NCI-H345 (cell line): ENCODE results near the gene RPL13.
A peak's percentile ranks its signal among the peaks of the same experiment; 100 is the strongest.
"Not testable (repeated sequence)": the region's sequence is repeated elsewhere in the genome, so short reads cannot be mapped to it uniquely, and the experiment has no call there.

Source experiments
- DNase-seq: peaks from one replicate; lab custom pipeline; 2025; lab: John Stamatoyannopoulos, UW

Gene RPL13

GRCh38 chr16:89563639-89564392 lies 3.3 kb downstream of the RPL13 start:
- no peak for DNase-seq

GRCh38 chr16:89564476-89565255 lies 4.2 kb downstream of the RPL13 start:
- DNase-seq, result no peak

DNA sequence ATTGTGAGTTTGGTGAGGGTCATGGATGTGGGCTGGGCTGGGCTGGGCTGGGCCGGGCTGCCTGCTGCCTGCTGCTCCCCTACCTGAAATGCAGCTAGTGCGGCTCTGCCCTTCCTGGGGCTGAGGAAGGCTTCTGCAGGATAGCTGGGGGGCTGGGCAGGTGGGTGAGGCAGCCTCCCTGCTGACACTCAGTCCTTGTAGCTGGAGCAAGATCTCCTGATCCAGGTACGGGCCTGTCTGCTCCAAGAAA lies 4.7 kb downstream of the RPL13 start:
- DNase-seq, result no peak

DNA sequence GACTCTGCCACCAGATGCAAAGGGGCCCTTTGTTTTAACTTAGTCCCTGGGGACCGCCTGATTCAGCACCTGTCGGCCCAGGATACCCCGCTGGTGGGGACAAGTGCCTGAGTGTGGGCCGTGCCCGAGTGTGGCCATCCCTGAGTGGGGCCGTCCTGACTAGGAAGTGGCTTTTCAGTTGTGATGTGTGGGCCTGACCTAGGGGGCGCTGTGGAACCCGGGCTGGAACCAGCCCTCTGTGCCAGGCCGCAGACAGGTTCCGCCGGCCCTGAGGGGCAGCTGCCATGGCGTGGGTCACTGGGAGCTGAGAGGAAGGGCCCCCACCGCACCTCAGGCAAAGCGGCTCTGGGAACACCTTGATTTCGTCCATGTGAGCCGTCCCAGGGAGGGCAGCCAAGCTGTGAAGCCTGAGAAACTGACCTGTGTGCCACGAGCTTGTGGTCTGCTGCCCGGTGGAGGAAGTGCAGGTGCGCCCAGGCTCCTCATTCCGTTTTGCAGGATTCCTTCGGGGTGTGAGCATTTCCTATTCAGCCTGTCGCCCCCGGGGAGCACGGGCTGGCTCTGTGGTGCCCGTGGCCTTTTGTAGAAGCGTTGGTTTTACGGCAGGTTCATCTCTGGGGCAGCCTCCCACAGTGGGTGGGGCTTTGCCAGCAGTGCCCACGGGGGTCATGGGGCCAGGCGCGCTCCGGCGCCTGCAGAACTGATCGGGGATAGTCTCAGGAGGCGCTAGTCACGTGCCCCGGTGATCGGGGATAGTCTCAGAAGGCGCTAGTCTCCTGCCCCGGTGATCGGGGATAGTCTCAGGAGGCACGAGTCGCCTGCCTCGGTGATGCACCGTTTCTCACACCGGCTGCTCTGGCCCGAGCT lies 5.3 kb downstream of the RPL13 start:
- peak; percentile 22 for DNase-seq

- no peak for DNase-seq
Measured at GRCh38 chr16:89567656-89568594, 7.4 kb downstream of the RPL13 start.

- no peak for DNase-seq
Measured at GRCh38 chr16:89569506-89570341, 9.2 kb downstream of the RPL13 start.

- DNase-seq, result no peak
Measured at GRCh38 chr16:89570342-89570923, 10.0 kb downstream of the RPL13 start.

- not testable (repeated sequence) for DNase-seq
Measured at GRCh38 chr16:89570983-89571598, 10.6 kb downstream of the RPL13 start.

DNA sequence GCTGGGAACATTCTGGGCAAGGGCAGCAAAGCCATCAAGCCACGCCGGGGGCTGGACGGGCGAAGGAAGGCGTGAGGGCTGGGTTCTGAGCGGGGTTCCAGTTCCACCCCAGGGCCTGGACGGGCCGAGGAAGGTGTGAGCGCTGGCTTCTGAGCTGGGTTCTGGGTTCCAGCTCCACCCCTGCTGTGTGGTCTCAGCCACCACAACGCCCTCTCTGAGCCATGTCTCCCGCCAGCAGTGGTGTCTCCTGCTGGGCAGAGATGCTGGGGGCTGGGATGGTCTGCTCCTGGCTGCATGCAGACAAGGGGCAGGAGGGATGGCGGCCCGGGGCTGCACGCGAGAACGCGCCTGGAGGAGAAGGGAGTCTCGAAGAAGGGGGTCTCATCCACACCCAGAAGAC lies 11.2 kb downstream of the RPL13 start:
- no peak for DNase-seq

GRCh38 chr16:89572073-89572484 lies 11.6 kb downstream of the RPL13 start:
- DNase-seq, result no peak

DNA sequence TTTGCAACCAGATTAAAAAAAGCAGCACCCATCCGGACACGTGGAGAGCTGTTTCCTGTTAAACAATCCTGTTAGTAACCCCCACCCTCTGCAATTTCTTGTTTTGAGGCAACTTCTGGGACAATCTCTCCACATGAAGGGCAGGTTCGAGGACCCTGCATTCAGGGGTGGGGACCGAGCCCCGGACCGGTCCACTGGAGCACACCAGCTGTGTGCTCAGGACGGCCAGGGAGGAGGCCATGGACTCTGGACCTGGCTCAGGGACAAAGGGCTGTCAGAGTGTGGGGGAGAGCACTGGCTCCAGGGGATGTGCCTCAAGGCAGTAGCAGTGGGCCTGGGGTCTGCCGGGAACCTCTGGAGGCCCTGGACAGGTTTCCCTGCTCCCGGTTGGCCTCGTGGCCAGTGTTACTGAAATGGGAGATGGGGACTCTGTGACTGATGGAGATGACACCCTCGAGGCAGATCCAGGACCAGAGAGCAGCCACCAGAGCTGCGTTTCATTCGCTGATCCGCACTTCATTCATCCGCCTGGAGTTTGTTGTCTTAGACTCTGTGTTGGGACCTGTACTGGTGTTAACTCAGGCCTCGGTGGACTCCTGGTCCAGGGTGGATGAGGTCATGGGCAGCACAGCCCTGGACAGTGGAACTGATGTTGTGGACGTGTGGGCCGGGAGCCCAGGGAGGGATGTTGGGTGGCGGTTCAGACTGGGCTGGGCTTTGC lies 12.2 kb downstream of the RPL13 start:
- no peak for DNase-seq

- no peak for DNase-seq
Measured at GRCh38 chr16:89573826-89574680, 13.6 kb downstream of the RPL13 start.

GRCh38 chr16:89574681-89575246 lies 14.3 kb downstream of the RPL13 start:
- DNase-seq, result peak; percentile 12

GRCh38 chr16:89575247-89576152 lies 15.0 kb downstream of the RPL13 start, which contains the start of gene CPNE7:
CPNE7 (plus strand) TSS chr16:89575758; CDS start chr16:89575898, 140 bp downstream.
- no peak for DNase-seq

DNA sequence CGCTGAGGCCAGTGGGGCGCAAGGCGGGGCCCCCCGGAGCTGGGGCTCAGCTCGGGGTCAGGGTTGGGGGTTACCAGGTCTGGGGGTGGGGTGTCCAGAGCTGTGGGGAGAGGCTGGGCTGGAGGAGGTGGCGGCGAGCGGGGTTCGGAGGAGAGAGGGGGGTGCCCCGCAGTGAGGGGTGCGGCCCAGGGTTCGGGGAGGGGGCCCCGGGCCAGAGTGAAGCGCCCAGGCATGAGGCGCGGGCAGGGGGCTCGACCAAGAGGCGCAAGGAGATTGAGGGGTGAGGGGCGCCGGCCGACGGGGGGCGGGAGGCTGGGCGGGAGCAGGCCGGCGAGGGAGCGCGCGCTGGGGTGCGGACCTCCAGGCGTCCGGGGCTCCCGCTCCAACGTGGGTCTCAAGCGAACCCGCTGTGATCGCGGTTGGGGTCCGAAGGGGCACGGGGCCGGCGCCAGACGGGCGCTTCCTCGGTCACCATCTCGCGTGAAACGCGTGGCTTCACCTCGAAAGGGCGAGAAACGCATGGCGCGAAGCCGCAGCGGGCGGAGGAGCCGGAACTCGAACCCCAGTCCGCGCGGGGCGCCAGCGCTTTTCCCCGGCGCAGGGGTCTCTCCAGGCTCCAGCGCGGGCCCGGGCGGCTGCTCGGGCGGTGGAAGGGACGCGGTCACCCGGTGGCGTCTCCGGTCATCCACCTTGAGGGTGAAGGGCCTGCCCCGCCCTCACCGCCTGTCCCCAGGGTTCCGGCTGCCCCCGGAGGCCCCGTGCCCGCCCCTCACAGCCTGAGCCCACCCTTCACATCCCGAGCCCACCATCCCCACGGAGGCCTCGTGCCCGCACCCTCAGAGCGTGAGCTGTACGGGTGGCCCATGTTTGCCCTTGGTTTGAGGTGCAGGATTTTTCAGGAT lies 15.9 kb downstream of the RPL13 start:
- DNase-seq, result no peak
